ENCODE data around the gene OR1N1. TPM values are rescaled to one million over a fixed set of nuclear protein-coding genes. Genes with fewer than 3 reads are reported as not detected.

The OR1N1 gene
- total and polyA plus RNA-seq, 2 of the 13 experiments (the other 11 are each of a cell fraction or from before 2014, with no cell fraction given) = not detected

- TF ChIP-seq NFATC3 (CRISPR knock-in tag; IDR thresholded peaks at IDR 0.05) (no peak), RBFOX2 (IDR thresholded peaks at IDR 0.05; ENCODE audit: low read depth, low read length) (no peak), FOXK1 (CRISPR knock-in tag; IDR thresholded peaks at IDR 0.05; ENCODE audit: borderline replicate concordance, low read depth) (no peak), CREB1 (IDR thresholded peaks at IDR 0.05) (peak; percentile 73), CREB1 (CRISPR knock-in tag; IDR thresholded peaks at IDR 0.05) (no peak), ZNF484 (CRISPR knock-in tag; IDR thresholded peaks at IDR 0.05; ENCODE audit: borderline replicate concordance, low read depth) (no peak), ZNF546 (CRISPR knock-in tag; conservative IDR thresholded peaks at IDR 0.05) (no peak), ZNF234 (CRISPR knock-in tag; conservative IDR thresholded peaks at IDR 0.05) (no peak)
- TF ChIP-seq, protein P1, sequence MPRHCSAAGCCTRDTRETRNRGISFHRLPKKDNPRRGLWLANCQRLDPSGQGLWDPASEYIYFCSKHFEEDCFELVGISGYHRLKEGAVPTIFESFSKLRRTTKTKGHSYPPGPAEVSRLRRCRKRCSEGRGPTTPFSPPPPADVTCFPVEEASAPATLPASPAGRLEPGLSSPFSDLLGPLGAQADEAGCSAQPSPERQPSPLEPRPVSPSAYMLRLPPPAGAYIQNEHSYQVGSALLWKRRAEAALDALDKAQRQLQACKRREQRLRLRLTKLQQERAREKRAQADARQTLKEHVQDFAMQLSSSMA (CRISPR knock-in tag; IDR thresholded peaks at IDR 0.05) = no peak
- BruUV-seq (replicated peaks) = no TSS peak
Measured at GRCh38 chr9:122526602-122527001, 491 bp downstream of the OR1N1 start.

GRCh38 chr9:122519376-122519775 lies 7.7 kb downstream of the OR1N1 start:
- intact Hi-C loops (cut with micrococcal nuclease; ENCODE audit: unreplicated experiment) = no loop called here
- Histone ChIP-seq H3K4me2 (ENCODE audit: low read depth, low read length) (no peak overlapping the region), H3K4me1 (ENCODE audit: insufficient read depth, low read length) (no peaks in the 10 kb centered on the region), H3K27me3 (ENCODE audit: control insufficient read depth in 1 of 2, insufficient read depth in 2 of 2, low read length in 2 of 2) (peaks cover 0 to 2% of the 10 kb centered on the region in 2 experiments; a peak in 1 of 5 replicates), H4K20me1 (ENCODE audit: insufficient read depth, low read length) (no peaks in the 10 kb centered on the region), H3K9ac (ENCODE audit: insufficient read depth, low read depth, low read length) (no peak overlapping the region), H3K36me3 (replicated peaks in 1 of 2; ENCODE audit: control insufficient read depth in 1 of 2, insufficient read depth in 2 of 2, low read length in 2 of 2) (no peaks in the 10 kb centered on the region), H3K9me3 (ENCODE audit: low read length) (no peaks in the 10 kb centered on the region), H3K79me2 (ENCODE audit: insufficient read depth, low read length) (no peaks in the 10 kb centered on the region), H3K4me3 (replicated peaks in 1 of 3; ENCODE audit: insufficient read depth in 1 of 3, low read depth in 2 of 3, low read length in 3 of 3) (no peak overlapping the region), H3K27ac (ENCODE audit: extremely low read length, insufficient read depth, low read length) (no peak overlapping the region), H2AFZ (ENCODE audit: low read length) (no peak overlapping the region)
- FAIRE-seq = no peak
- ChIA-PET CTCF (ENCODE audit: low intra/inter-chr PET ratio, low total read pairs) (no interaction called here), POLR2A (no interaction called here)
- DNase-seq (ENCODE audit: low spot score) = no peak
- in situ Hi-C loops (cut with HindIII; ENCODE audit: extremely low pct_ligation_motif_present, low pct_unique_long_range_greater_than_20kb) = no loop called here
- BruUV-seq (replicated peaks) = no TSS peak
- WGBS (ENCODE audit: low lambda C conversion rate) = 49% methylated on average over 3 of the region's 3 CpGs
- ATAC-seq = no peak
- TF ChIP-seq PBX3 (CRISPR knock-in tag; IDR thresholded peaks at IDR 0.05; ENCODE audit: borderline replicate concordance) (no peak), SMAD9 (CRISPR knock-in tag; IDR thresholded peaks at IDR 0.05) (no peak), ZC3H13 (CRISPR knock-in tag; IDR thresholded peaks at IDR 0.05) (no peak), ZNF382 (CRISPR knock-in tag; IDR thresholded peaks at IDR 0.05; ENCODE audit: borderline replicate concordance) (no peak), KDM5B (CRISPR knock-in tag; IDR thresholded peaks at IDR 0.05; ENCODE audit: borderline replicate concordance) (no peak)
- TF ChIP-seq, protein P2, sequence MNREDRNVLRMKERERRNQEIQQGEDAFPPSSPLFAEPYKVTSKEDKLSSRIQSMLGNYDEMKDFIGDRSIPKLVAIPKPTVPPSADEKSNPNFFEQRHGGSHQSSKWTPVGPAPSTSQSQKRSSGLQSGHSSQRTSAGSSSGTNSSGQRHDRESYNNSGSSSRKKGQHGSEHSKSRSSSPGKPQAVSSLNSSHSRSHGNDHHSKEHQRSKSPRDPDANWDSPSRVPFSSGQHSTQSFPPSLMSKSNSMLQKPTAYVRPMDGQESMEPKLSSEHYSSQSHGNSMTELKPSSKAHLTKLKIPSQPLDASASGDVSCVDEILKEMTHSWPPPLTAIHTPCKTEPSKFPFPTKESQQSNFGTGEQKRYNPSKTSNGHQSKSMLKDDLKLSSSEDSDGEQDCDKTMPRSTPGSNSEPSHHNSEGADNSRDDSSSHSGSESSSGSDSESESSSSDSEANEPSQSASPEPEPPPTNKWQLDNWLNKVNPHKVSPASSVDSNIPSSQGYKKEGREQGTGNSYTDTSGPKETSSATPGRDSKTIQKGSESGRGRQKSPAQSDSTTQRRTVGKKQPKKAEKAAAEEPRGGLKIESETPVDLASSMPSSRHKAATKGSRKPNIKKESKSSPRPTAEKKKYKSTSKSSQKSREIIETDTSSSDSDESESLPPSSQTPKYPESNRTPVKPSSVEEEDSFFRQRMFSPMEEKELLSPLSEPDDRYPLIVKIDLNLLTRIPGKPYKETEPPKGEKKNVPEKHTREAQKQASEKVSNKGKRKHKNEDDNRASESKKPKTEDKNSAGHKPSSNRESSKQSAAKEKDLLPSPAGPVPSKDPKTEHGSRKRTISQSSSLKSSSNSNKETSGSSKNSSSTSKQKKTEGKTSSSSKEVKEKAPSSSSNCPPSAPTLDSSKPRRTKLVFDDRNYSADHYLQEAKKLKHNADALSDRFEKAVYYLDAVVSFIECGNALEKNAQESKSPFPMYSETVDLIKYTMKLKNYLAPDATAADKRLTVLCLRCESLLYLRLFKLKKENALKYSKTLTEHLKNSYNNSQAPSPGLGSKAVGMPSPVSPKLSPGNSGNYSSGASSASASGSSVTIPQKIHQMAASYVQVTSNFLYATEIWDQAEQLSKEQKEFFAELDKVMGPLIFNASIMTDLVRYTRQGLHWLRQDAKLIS (CRISPR knock-in tag; IDR thresholded peaks at IDR 0.05) = no peak

More at GRCh38 chr9:122526602-122527001, 491 bp downstream of the OR1N1 start:
- Histone ChIP-seq H3K36me3 (replicated peaks in 1 of 2; ENCODE audit: control insufficient read depth in 1 of 2, insufficient read depth in 2 of 2, low read length in 2 of 2) (no peaks in the 10 kb centered on the region), H4K20me1 (ENCODE audit: insufficient read depth, low read length) (no peaks in the 10 kb centered on the region), H3K27me3 (ENCODE audit: control insufficient read depth in 1 of 2, insufficient read depth in 2 of 2, low read length in 2 of 2) (peaks cover 5 to 9% of the 10 kb centered on the region in 2 experiments; a peak in 3 of 5 replicates), H3K4me1 (ENCODE audit: insufficient read depth, low read length) (no peaks in the 10 kb centered on the region), H2AFZ (ENCODE audit: low read length) (no peak overlapping the region), H3K9ac (ENCODE audit: insufficient read depth, low read depth, low read length) (no peak overlapping the region), H3K79me2 (ENCODE audit: insufficient read depth, low read length) (no peaks in the 10 kb centered on the region), H3K9me3 (ENCODE audit: low read length) (no peaks in the 10 kb centered on the region), H3K4me2 (ENCODE audit: low read depth, low read length) (no peak overlapping the region), H3K27ac (ENCODE audit: extremely low read length, insufficient read depth, low read length) (no peak overlapping the region), H3K4me3 (replicated peaks in 1 of 3; ENCODE audit: insufficient read depth in 1 of 3, low read depth in 2 of 3, low read length in 3 of 3) (no peak overlapping the region)
- intact Hi-C loops (cut with micrococcal nuclease; ENCODE audit: unreplicated experiment) (no loop called here), in situ Hi-C loops (cut with HindIII; ENCODE audit: extremely low pct_ligation_motif_present, low pct_unique_long_range_greater_than_20kb) (no loop called here)
- POLR2A ChIA-PET = no interaction called here
- CTCF ChIA-PET (ENCODE audit: low intra/inter-chr PET ratio, low total read pairs) = no interaction called here
- no peak for FAIRE-seq
- 29% methylated on average over 10 of the region's 10 CpGs for WGBS (ENCODE audit: low lambda C conversion rate)
- DNase-seq (ENCODE audit: low spot score) = no peak
- no peak for ATAC-seq

Measured in HepG2 (cell line).